GM19351 (cell line): ENCODE measurements around the gene RBM12.
"Not testable (repeated sequence)": the region's sequence is repeated elsewhere in the genome, so short reads cannot be mapped to it uniquely, and the experiment has no call there.

Experiments
- ATAC-seq: cut with Tn5 transposase; IDR thresholded peaks from one replicate; pipeline ENCODE4 v1.9.1; 2021; ENCODE audit warnings: mild to moderate bottlenecking, moderate library complexity; ENCODE audit not compliant: unreplicated experiment

The RBM12 gene

GRCh38 chr20:35698298-35699126 lies 33.8 kb upstream of the RBM12 start:
- ATAC-seq = peak; percentile 28

- ATAC-seq = no peak
These were observed 33.1 kb upstream of the RBM12 start for GRCh38 chr20:35697696-35698297.

- ATAC-seq = no peak
These were observed 31.3 kb upstream of the RBM12 start for GRCh38 chr20:35695978-35696377.

- ATAC-seq = no peak
These were observed 30.6 kb upstream of the RBM12 start for GRCh38 chr20:35695245-35695749.

- ATAC-seq = no peak
These were observed 25.6 kb upstream of the RBM12 start for GRCh38 chr20:35690265-35690664.

- not testable (repeated sequence) for ATAC-seq
These were observed 22.2 kb upstream of the RBM12 start for GRCh38 chr20:35686872-35687271.

- ATAC-seq = not testable (repeated sequence)
These were observed 20.7 kb upstream of the RBM12 start for GRCh38 chr20:35685368-35685767.

- no peak for ATAC-seq
These were observed 17.3 kb upstream of the RBM12 start for GRCh38 chr20:35681960-35682359.

GRCh38 chr20:35680452-35681183 lies 15.9 kb upstream of the RBM12 start:
- no peak for ATAC-seq

GRCh38 chr20:35674921-35675320 lies 10.2 kb upstream of the RBM12 start:
- ATAC-seq = no peak

- ATAC-seq = no peak
These were observed 9.2 kb upstream of the RBM12 start for GRCh38 chr20:35673884-35674283.

GRCh38 chr20:35669681-35670080 lies 5.0 kb upstream of the RBM12 start:
- ATAC-seq = no peak

- ATAC-seq = no peak
These were observed 4.5 kb upstream of the RBM12 start for GRCh38 chr20:35669221-35669620.

GRCh38 chr20:35665949-35666288 lies 1.2 kb upstream of the RBM12 start:
- ATAC-seq = no peak

- peak; percentile 34 for ATAC-seq
These were observed 909 bp downstream of the RBM12 start for GRCh38 chr20:35663516-35664465.

GRCh38 chr20:35662551-35662950 lies 2.1 kb downstream of the RBM12 start:
- no peak for ATAC-seq

- no peak for ATAC-seq
These were observed 2.8 kb downstream of the RBM12 start for GRCh38 chr20:35661908-35662307.

- no peak for ATAC-seq
These were observed 3.6 kb downstream of the RBM12 start for GRCh38 chr20:35661053-35661452.

GRCh38 chr20:35660122-35660937 lies 4.4 kb downstream of the RBM12 start:
- no peak for ATAC-seq

GRCh38 chr20:35657271-35657670 lies 7.4 kb downstream of the RBM12 start:
- no peak for ATAC-seq
